ENCODE measurements around the gene C4orf54.

C4orf54 gene

DNA sequence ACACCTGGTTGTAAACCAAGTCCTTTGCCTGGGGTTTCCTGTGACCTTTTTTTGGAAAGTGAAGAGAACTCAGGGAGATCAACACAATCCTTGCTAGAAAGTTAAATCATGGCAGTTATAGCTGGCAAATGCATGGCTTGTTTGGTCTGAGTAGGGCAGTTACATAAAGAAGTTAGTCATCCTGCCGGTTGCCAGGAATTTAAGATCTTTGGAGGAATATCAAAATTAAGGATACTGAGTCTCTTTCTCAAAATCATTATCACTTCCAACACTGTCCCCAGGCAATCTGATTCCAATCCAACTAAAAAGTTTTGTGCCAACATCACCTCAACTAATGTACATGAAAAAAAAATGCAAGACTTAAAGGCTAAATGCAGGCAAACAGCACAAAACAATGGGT is 40.3 kb downstream of the C4orf54 start:
- H3K27ac ChIP-seq (ENCODE audit: low read depth, low read length) = no peak overlapping the region
- no peaks in the 10 kb centered on the region for H3K27me3 ChIP-seq (ENCODE audit: control insufficient read depth, insufficient read depth, low read length)
- peaks cover 9% of the 10 kb centered on the region; the same call in 1 of the 2 replicates for H3K4me1 ChIP-seq (ENCODE audit: control insufficient read depth, insufficient read depth, low read length)
- no peak overlapping the region for H3K9ac ChIP-seq (ENCODE audit: low read depth, low read length)
- no peaks in the 10 kb centered on the region for H3K9me3 ChIP-seq (ENCODE audit: control insufficient read depth, insufficient read depth, low read length)
- H3K4me3 ChIP-seq (ENCODE audit: low read depth, low read length) = no peak overlapping the region
- no peaks in the 10 kb centered on the region for H3K36me3 ChIP-seq (ENCODE audit: control insufficient read depth, insufficient read depth, low read length)

DNA sequence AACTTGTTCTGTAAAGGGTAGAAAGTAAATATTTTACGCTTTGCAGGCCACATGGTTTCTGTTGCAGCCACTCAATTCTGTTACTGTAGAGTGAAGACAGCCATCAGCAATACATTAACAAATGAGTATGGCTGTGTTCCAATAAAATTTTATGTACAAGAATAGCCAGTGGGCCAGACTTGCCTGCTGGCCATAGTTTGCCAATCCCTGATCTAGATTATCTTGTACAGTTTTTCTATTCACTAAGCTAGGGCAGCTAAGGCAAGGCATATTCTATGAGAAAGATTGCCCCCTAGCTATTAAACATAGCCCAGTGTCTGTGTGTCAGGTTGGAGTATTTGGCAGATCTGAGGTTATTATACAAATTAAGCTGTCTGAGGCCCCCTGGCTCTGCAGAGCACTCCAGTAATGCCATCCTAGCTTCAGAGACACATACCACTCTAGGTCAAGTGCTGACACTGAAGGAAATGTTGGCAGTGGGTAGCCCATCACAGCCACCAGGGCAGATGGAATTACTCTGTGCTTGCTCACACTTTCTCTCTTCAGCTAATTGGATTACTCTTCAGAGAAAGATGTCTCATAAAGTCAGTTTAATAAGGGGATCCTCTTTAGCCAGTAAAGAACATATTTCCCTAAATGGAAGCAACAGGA is 42.3 kb downstream of the C4orf54 start:
- Histone ChIP-seq H3K4me1 (ENCODE audit: control insufficient read depth, insufficient read depth, low read length) (no peaks in the 10 kb centered on the region), H3K27ac (ENCODE audit: low read depth, low read length) (no peak overlapping the region)

DNA sequence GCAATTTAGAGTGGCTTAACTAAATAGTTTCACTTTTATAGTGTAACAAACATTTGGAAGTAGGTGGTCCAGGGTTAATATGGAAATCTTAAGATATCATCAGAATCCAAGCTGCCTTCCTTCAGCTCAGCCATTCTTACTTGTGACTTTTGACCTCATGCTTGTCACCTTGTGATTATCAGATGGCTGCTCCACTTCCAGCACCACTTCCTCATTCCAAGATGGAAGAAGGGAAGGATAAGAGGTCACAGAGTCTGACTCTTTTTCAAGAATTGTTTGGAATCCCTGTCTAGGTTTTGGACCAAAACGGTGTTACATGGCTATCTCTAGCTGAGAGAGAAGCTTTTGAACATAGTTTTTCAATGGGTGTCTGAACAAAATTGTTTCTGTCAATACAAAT is 43.1 kb downstream of the C4orf54 start:
- Histone ChIP-seq H3K27ac (ENCODE audit: low read depth, low read length) (no peak overlapping the region), H3K4me3 (ENCODE audit: low read depth, low read length) (no peak overlapping the region), H3K9me3 (ENCODE audit: control insufficient read depth, insufficient read depth, low read length) (no peaks in the 10 kb centered on the region), H3K4me1 (ENCODE audit: control insufficient read depth, insufficient read depth, low read length) (no peaks in the 10 kb centered on the region), H3K36me3 (ENCODE audit: control insufficient read depth, insufficient read depth, low read length) (no peaks in the 10 kb centered on the region), H3K9ac (ENCODE audit: low read depth, low read length) (no peak overlapping the region), H3K27me3 (ENCODE audit: control insufficient read depth, insufficient read depth, low read length) (no peaks in the 10 kb centered on the region)

More for the DNA sequence above, 42.3 kb downstream of the C4orf54 start:
- H3K9ac ChIP-seq (ENCODE audit: low read depth, low read length) = no peak overlapping the region
- no peaks in the 10 kb centered on the region for H3K36me3 ChIP-seq (ENCODE audit: control insufficient read depth, insufficient read depth, low read length)
- no peak overlapping the region for H3K4me3 ChIP-seq (ENCODE audit: low read depth, low read length)
- H3K9me3 ChIP-seq (ENCODE audit: control insufficient read depth, insufficient read depth, low read length) = no peaks in the 10 kb centered on the region
- H3K27me3 ChIP-seq (ENCODE audit: control insufficient read depth, insufficient read depth, low read length) = no peaks in the 10 kb centered on the region

DNA sequence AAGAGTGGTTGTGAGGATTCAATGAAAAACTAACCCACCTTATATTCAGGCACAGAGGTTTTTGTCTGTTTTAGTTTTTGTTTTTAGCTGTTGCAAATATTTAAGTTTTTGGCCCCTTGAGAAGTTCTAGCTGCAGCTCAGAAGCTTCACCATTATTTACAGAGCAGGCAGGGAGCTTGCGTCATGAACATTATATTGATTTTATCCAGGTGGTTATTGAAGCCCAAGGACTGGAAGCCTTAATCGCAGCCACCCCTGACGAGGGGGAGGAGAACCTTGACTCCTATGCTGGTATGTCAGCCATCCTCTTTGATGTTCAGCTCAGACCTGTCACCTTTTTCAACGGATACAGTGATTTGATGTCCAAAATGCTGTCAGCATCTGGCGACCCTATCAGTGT is 44.9 kb downstream of the C4orf54 start:
- H3K36me3 ChIP-seq (ENCODE audit: control insufficient read depth, insufficient read depth, low read length) = no peaks in the 10 kb centered on the region
- H3K9ac ChIP-seq (ENCODE audit: low read depth, low read length) = no peak overlapping the region
- H3K27ac ChIP-seq (ENCODE audit: low read depth, low read length) = no peak overlapping the region
- no peaks in the 10 kb centered on the region for H3K27me3 ChIP-seq (ENCODE audit: control insufficient read depth, insufficient read depth, low read length)
- no peaks in the 10 kb centered on the region for H3K4me1 ChIP-seq (ENCODE audit: control insufficient read depth, insufficient read depth, low read length)
- H3K4me3 ChIP-seq (ENCODE audit: low read depth, low read length) = no peak overlapping the region
- no peaks in the 10 kb centered on the region for H3K9me3 ChIP-seq (ENCODE audit: control insufficient read depth, insufficient read depth, low read length)

DNA sequence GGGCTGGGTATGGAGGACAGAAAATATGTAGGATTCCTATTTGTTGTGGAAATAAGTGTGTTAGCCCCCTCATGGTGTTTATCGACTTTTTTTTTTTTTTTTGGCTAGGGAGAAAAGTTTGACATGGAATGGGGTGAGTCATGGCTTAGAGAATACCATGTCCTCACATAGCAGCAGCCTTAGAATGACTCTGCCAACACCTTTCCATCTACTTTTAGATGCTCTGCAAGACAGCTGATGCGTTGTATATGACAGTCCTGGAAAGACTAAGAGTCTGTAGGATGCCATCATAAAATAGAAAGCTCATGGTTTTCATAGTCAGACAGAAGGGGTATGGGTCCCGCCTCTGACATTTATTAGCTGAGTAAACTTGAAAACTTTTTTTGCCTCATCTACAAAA is 45.3 kb downstream of the C4orf54 start:
- Histone ChIP-seq H3K36me3 (ENCODE audit: control insufficient read depth, insufficient read depth, low read length) (no peaks in the 10 kb centered on the region), H3K4me3 (ENCODE audit: low read depth, low read length) (no peak overlapping the region), H3K27ac (ENCODE audit: low read depth, low read length) (no peak overlapping the region), H3K9me3 (ENCODE audit: control insufficient read depth, insufficient read depth, low read length) (no peaks in the 10 kb centered on the region), H3K27me3 (ENCODE audit: control insufficient read depth, insufficient read depth, low read length) (no peaks in the 10 kb centered on the region), H3K9ac (ENCODE audit: low read depth, low read length) (no peak overlapping the region), H3K4me1 (ENCODE audit: control insufficient read depth, insufficient read depth, low read length) (no peaks in the 10 kb centered on the region)

DNA sequence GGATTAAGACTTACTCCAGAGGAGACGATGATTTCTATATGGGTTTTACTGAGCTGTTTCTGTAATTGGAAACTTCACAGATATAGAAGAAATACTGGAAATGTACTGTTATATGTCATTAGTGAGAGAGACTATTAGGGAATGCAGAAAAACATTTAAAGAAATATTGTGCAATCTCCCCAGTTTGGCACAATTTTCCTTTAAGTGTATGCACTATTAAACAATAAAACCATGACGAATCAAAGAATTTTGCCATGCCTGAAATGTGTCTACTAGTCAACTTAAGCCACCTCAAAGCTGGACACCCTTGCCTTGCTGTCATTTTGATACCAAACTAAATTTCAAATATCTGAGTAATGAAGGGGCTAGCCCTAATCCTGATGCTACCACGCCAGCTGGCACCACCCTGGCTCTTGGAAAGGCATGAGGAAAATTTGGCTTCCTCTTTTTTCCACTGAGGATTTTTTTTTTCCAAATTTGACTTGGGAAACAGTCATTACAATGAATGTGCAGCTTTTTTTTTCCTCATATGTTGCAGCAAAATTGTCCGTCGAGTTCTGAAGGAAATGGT is 46.9 kb downstream of the C4orf54 start:
- no peak overlapping the region for H3K9ac ChIP-seq (ENCODE audit: low read depth, low read length)
- no peak overlapping the region for H3K27ac ChIP-seq (ENCODE audit: low read depth, low read length)
- no peaks in the 10 kb centered on the region for H3K27me3 ChIP-seq (ENCODE audit: control insufficient read depth, insufficient read depth, low read length)
- H3K4me1 ChIP-seq (ENCODE audit: control insufficient read depth, insufficient read depth, low read length) = no peaks in the 10 kb centered on the region
- H3K36me3 ChIP-seq (ENCODE audit: control insufficient read depth, insufficient read depth, low read length) = no peaks in the 10 kb centered on the region
- no peak overlapping the region for H3K4me3 ChIP-seq (ENCODE audit: low read depth, low read length)
- H3K9me3 ChIP-seq (ENCODE audit: control insufficient read depth, insufficient read depth, low read length) = no peaks in the 10 kb centered on the region

DNA sequence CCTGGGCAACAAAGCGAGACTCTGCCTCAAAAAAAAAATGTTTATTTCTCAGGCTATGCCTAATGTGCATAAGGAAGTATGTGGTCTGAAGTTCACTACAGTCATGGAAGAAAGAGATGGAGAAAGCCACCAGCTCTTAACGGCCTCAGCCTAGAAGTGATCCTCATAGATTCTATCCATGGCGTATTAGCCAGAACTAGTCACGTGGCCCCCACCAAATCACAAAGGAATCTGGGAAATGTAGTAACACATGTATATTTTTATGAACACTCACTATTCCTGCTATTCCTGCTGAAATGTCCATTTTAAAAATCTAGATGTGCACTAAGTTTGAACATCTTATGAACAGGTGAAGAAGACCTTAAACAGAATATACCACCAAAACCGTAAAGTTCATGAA is 49.2 kb downstream of the C4orf54 start:
- H3K27ac ChIP-seq (ENCODE audit: low read depth, low read length) = no peak overlapping the region
- no peaks in the 10 kb centered on the region for H3K27me3 ChIP-seq (ENCODE audit: control insufficient read depth, insufficient read depth, low read length)
- no peak overlapping the region for H3K9ac ChIP-seq (ENCODE audit: low read depth, low read length)
- no peaks in the 10 kb centered on the region for H3K4me1 ChIP-seq (ENCODE audit: control insufficient read depth, insufficient read depth, low read length)
- no peak overlapping the region for H3K4me3 ChIP-seq (ENCODE audit: low read depth, low read length)
- H3K36me3 ChIP-seq (ENCODE audit: control insufficient read depth, insufficient read depth, low read length) = no peaks in the 10 kb centered on the region
- no peaks in the 10 kb centered on the region for H3K9me3 ChIP-seq (ENCODE audit: control insufficient read depth, insufficient read depth, low read length)

All from HUES48 (cell line).